OCI-LY7 (cell line): ENCODE data around the gene FANCI. TPM values are rescaled to one million over a fixed set of nuclear protein-coding genes. Genes with fewer than 3 reads are reported as not detected.
A peak's percentile ranks its signal among the peaks of the same experiment; 100 is the strongest.

Source experiments
- Bru-seq: library from RNA; stranded (reverse); fragments of 400-500 nt; gene quantifications from one replicate; lab custom pipeline; 2021; lab: Mats Ljungman, UMichigan
- BruChase-seq, 2 experiments: library from RNA; stranded (reverse); fragments of 400-500 nt; gene quantifications; one replicate each; lab custom pipeline; 2021; lab: Mats Ljungman, UMichigan
- BruUV-seq: library from RNA; stranded (reverse); fragments of 400-500 nt; replicated peaks from 2 replicates; lab custom pipeline; 2021; lab: Mats Ljungman, UMichigan
- CTCF ChIA-PET: fragments of 300-600 bp; sonication (Branson Sonifier 250); formaldehyde crosslinking; loops from one replicate; lab custom pipeline; 2022; ENCODE audit warnings: antibody characterized with exemption; ENCODE audit not compliant: unreplicated experiment; lab: Charles Lee
- POLR2A ChIA-PET: fragments of 300-600 bp; sonication (Branson Sonifier 250); formaldehyde crosslinking; loops from one replicate; lab custom pipeline; 2022; ENCODE audit warnings: antibody characterized with exemption; lab: Charles Lee
- DNase-seq: peaks from one replicate; pipeline ENCODE4 v3.0.0-alpha.2; 2015; ENCODE audit warnings: low spot score
- H2AFZ ChIP-seq: fragments of 200-600 bp; sonication (generic), shearing (Covaris generic); 2 replicates; pipeline ENCODE4 v1.6.1; 2014; ENCODE audit warnings: mild to moderate bottlenecking, antibody characterized with exemption, low read length, moderate library complexity
- H3K27ac ChIP-seq: fragments of 200-600 bp; sonication (generic); 2 replicates; pipeline ENCODE4 v1.5.1; 2014; ENCODE audit warnings: mixed run types, low read depth, mild to moderate bottlenecking, moderate library complexity, low read length, inconsistent platforms; ENCODE audit not compliant: poor library complexity, severe bottlenecking
- H3K36me3 ChIP-seq: fragments of 200-600 bp; sonication (generic); 2 replicates; pipeline ENCODE4 v1.6.1; 2014; ENCODE audit warnings: mild to moderate bottlenecking, antibody characterized with exemption, low read length, moderate library complexity, mixed read lengths; ENCODE audit not compliant: insufficient read depth
- H3K4me1 ChIP-seq: fragments of 200-600 bp; sonication (generic); 2 replicates; pipeline ENCODE4 v1.5.1; 2014; ENCODE audit warnings: mild to moderate bottlenecking, low read length; ENCODE audit not compliant: insufficient read depth, poor library complexity, severe bottlenecking
- H3K4me2 ChIP-seq: fragments of 200-600 bp; sonication (generic); 2 replicates; pipeline ENCODE4 v1.6.1; 2014; ENCODE audit warnings: mild to moderate bottlenecking, low read length
- H3K4me3 ChIP-seq: fragments of 200-600 bp; sonication (generic); 2 replicates; pipeline ENCODE4 v1.5.1; 2014; ENCODE audit warnings: mild to moderate bottlenecking, low read depth, low read length; ENCODE audit not compliant: poor library complexity, severe bottlenecking
- H3K79me2 ChIP-seq: fragments of 200-600 bp; sonication (generic); 2 replicates; pipeline ENCODE4 v1.6.1; 2016; ENCODE audit warnings: low read depth, mild to moderate bottlenecking, low read length, moderate library complexity, mixed read lengths; ENCODE audit not compliant: insufficient read depth
- H3K9me2 ChIP-seq: fragments of 200-600 bp; sonication (generic); 2 replicates; pipeline ENCODE4 v1.6.1; 2016; ENCODE audit warnings: mild to moderate bottlenecking, low read length, mixed read lengths; ENCODE audit not compliant: insufficient read depth
- H3K9me3 ChIP-seq: fragments of 200-600 bp; sonication (generic); 2 replicates; pipeline ENCODE4 v1.6.1; 2014; ENCODE audit warnings: mild to moderate bottlenecking, mixed run types, low read length, mixed read lengths
- H4K20me1 ChIP-seq: fragments of 200-600 bp; sonication (generic); 2 replicates; pipeline ENCODE4 v1.6.1; 2014; ENCODE audit warnings: mild to moderate bottlenecking, antibody characterized with exemption, low read length, moderate library complexity, mixed read lengths; ENCODE audit not compliant: insufficient read depth
- EZH2phosphoT487 ChIP-seq: fragments of 200-600 bp; sonication (generic); IDR thresholded peaks from 2 replicates; pipeline ENCODE4 v1.6.1; 2018; ENCODE audit warnings: low read depth, borderline replicate concordance, mild to moderate bottlenecking, mixed run types, antibody characterized with exemption, low read length, moderate library complexity, mixed read lengths
- intact Hi-C: fragments of 100-400 bp; cut with micrococcal nuclease; formaldehyde crosslinking; loops from one replicate; pipeline ENCODE4 v1.10.0; 2022; ENCODE audit not compliant: unreplicated experiment
- long read RNA-seq: library from polyadenylated mRNA; stranded (forward); transcript quantifications from one replicate; pipeline ENCODE4 v2.0.0, GENCODE V29; 2022
- total RNA-seq, 2 experiments: library from RNA; depleted of rRNA in 1 of 2; stranded (reverse); fragments of >200 nt in 1 of 2; shearing (Covaris generic) in 1 of 2; gene quantifications; 2 replicates each; pipeline ENCODE4 v1.2.3, GENCODE V29; 2014 to 2022
- TF ChIP-seq, protein P1 (sequence below): fragments of 200-600 bp; sonication (generic); conservative IDR thresholded peaks from 2 replicates; pipeline ENCODE4 v1.5.1; 2014; ENCODE audit warnings: mild to moderate bottlenecking, antibody characterized with exemption, low read length, moderate library complexity, mixed read lengths

FANCI gene
- total RNA-seq (2014; rRNA removed; shearing (Covaris generic)) (112 and 118 TPM in 2 replicates), total RNA-seq (2022) (211 and 231 TPM in 2 replicates), Bru-seq, nascent RNA (percentile 93 among the genes with signal in this experiment), BruChase-seq, experiment 1, labeled RNA remaining after a 6-hour chase (percentile 94 among the genes with signal in this experiment), BruChase-seq, experiment 2, labeled RNA remaining after a 2-hour chase (percentile 94 among the genes with signal in this experiment)
- long read RNA-seq, full-length matches to known transcripts: 89 of 428 reads
- long read RNA-seq, partial matches to known transcripts: 43 of 428 reads
- long read RNA-seq, other reads (novel, unspliced or antisense): 296 of 428 reads

DNA sequence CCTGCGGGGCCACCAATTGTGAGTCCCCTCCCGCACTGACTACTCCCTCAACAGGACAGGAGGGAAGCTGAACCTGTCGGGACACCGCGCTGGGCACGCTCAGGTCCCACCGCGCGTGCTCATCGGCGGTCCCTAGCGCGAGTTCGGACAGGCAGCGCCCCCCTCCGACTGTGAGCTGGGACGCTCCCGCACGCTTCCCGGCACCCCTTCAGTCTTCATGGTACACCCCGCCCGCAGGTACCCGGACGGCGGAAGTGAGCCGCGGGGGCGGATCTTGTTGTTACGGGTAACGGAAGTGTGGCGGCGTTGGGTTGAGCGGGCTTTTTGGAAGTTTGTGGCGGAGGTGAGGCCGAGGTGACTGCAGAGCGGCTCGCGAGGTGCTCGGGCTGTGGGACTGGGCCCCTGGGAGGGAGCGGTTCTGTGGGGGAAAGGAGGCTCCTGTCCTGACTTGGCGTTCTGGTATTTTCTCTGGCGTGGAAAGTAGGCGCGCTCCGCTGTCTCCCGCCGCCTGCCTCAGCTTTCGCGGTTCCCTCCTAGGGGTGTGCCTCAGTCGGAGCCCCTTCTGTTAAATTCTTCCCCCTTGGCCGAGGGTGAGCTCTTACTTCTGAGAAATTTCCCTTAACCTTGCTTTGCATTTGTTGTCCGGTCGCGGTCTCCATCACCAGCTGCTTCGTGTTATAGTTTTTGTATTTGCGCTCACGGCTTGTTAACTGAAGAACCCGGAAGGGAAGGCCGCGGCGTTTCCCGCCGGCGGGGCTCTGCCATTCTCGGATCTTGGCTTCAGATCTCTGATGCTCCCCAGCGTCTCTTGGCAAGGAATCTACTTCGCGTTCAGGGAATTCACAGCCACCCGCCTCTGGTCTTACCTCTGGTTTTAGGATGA is at the start of gene FANCI:
TSS of gene FANCI (plus strand) at position 289 of the 883 bp plus-strand sequence. CDS start 3,669 bp downstream, outside the sequence.
- intact Hi-C loops: loop anchor here (1.0 kb wide), 1 partner anchor 90 kb away; the partner anchor contains the start of gene POLG
- Histone ChIP-seq H2AFZ (peak within 1 kb of the TSS; percentile 97), H4K20me1 (peaks cover 11% of the 10 kb centered on the region; the same call in 1 of the 2 replicates), H3K4me3 (peak within 1 kb of the TSS; percentile 79), H3K79me2 (peaks cover 47% of the 10 kb centered on the region), H3K4me1 (peaks cover 20% of the 10 kb centered on the region), H3K9me2 (no peaks in the 10 kb centered on the region), H3K4me2 (peak within 1 kb of the TSS; percentile 72), H3K36me3 (peaks cover 35% of the 10 kb centered on the region), H3K9me3 (peaks cover 11% of the 10 kb centered on the region; the same call in 1 of the 2 replicates), H3K27ac (peak within 1 kb of the TSS; percentile 88)
- ChIA-PET CTCF (interaction anchor here (0.7 kb wide), 1 partner anchor 37 kb away, joined by 4 read pairs; no protein-coding TSS in a partner anchor), POLR2A (interaction anchor here (0.6 to 1.9 kb wide), 8 partner anchors 9 to 156 kb away, joined by 3 to 9 read pairs (median 4); partner anchors contain the start of gene ABHD2)
- TF ChIP-seq, protein P1, sequence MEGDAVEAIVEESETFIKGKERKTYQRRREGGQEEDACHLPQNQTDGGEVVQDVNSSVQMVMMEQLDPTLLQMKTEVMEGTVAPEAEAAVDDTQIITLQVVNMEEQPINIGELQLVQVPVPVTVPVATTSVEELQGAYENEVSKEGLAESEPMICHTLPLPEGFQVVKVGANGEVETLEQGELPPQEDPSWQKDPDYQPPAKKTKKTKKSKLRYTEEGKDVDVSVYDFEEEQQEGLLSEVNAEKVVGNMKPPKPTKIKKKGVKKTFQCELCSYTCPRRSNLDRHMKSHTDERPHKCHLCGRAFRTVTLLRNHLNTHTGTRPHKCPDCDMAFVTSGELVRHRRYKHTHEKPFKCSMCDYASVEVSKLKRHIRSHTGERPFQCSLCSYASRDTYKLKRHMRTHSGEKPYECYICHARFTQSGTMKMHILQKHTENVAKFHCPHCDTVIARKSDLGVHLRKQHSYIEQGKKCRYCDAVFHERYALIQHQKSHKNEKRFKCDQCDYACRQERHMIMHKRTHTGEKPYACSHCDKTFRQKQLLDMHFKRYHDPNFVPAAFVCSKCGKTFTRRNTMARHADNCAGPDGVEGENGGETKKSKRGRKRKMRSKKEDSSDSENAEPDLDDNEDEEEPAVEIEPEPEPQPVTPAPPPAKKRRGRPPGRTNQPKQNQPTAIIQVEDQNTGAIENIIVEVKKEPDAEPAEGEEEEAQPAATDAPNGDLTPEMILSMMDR: peak; percentile 78
- TF ChIP-seq EZH2phosphoT487: no peak
- TSS peak; percentile 67 for BruUV-seq
- peak; percentile 97 for DNase-seq

DNA sequence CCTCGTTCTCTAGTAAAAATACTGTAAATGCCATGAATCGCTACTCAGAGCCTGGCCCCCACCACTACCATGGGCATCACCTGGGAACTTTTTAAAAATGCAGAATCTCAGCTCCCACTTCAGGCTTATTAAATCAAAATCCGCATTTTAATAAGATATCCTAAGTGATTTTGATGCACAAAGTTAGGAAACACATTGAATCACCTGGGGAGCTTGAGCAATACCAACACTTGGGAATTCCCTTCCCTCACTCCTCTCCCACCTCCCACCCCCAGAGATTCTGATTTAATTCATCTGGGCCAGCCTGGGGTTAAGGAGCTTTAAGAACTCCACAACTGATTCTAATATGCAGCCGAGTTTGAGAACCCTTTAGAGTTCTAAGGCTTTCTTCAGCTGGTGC is 49.2 kb upstream of the FANCI start:
- no peak overlapping the region for H3K4me2 ChIP-seq
- ChIA-PET CTCF (no interaction called here), POLR2A (interaction anchor here (0.6 to 1.1 kb wide), 2 partner anchors 70 to 133 kb away, joined by 3 to 4 read pairs; no protein-coding TSS in a partner anchor)
- no peaks in the 10 kb centered on the region for H3K79me2 ChIP-seq
- no peak for DNase-seq
- TF ChIP-seq EZH2phosphoT487: no peak
- TF ChIP-seq, protein P1: no peak
- no peaks in the 10 kb centered on the region for H3K4me1 ChIP-seq
- no TSS peak for BruUV-seq
- intact Hi-C loops: no loop called here
- H3K4me3 ChIP-seq: no peak overlapping the region
- H4K20me1 ChIP-seq: no peaks in the 10 kb centered on the region
- H3K9me2 ChIP-seq: no peaks in the 10 kb centered on the region
- no peak overlapping the region for H2AFZ ChIP-seq
- no peak overlapping the region for H3K27ac ChIP-seq
- peaks cover 9% of the 10 kb centered on the region; the same call in 1 of the 2 replicates for H3K36me3 ChIP-seq
- H3K9me3 ChIP-seq: no peaks in the 10 kb centered on the region
